GM23338 (cell line): ENCODE measurements around the gene TMEM44. TPM values are rescaled to one million over a fixed set of nuclear protein-coding genes. Genes with fewer than 3 reads are reported as not detected.

Experiments used
- CREB1 ChIP-seq: fragments of 250-450 bp; sonication (Bioruptor Pico); IDR thresholded peaks from 2 replicates; pipeline ENCODE4 v1.5.0; 2020; ENCODE audit warnings: low read depth, mild to moderate bottlenecking, moderate library complexity
- EZH2 ChIP-seq: fragments of 200-600 bp; sonication (generic); IDR thresholded peaks from one replicate; pipeline ENCODE4 v1.8.0; 2017; ENCODE audit warnings: antibody characterized with exemption, mild to moderate bottlenecking, low read depth; ENCODE audit not compliant: unreplicated experiment
- EZH2phosphoT487 ChIP-seq: fragments of 200-600 bp; sonication (generic); IDR thresholded peaks from one replicate; pipeline ENCODE4 v1.8.1; 2018; ENCODE audit warnings: antibody characterized with exemption; ENCODE audit not compliant: unreplicated experiment
- JUNB ChIP-seq: IDR thresholded peaks from one replicate; pipeline ENCODE4 v1.6.1; 2016; ENCODE audit warnings: antibody characterized with exemption; ENCODE audit not compliant: unreplicated experiment
- NANOG ChIP-seq: IDR thresholded peaks from 2 replicates; pipeline ENCODE4 v1.6.1; 2016; ENCODE audit warnings: antibody characterized with exemption, borderline replicate concordance
- REST ChIP-seq: IDR thresholded peaks from one replicate; pipeline ENCODE4 v1.6.1; 2018; ENCODE audit warnings: antibody characterized with exemption; ENCODE audit not compliant: unreplicated experiment
- STAT1 ChIP-seq: IDR thresholded peaks from one replicate; pipeline ENCODE4 v1.6.1; 2016; ENCODE audit warnings: antibody characterized with exemption; ENCODE audit not compliant: unreplicated experiment
- ZNF114 ChIP-seq: fragments of 250-450 bp; sonication (Bioruptor Pico); IDR thresholded peaks from 2 replicates; pipeline ENCODE4 v1.5.0; 2020; ENCODE audit warnings: mild to moderate bottlenecking, moderate library complexity
- ZNF462 ChIP-seq: fragments of 250-450 bp; sonication (Bioruptor Pico); IDR thresholded peaks from 2 replicates; pipeline ENCODE4 v1.5.0; 2020; ENCODE audit warnings: mild to moderate bottlenecking, moderate library complexity
- polyA plus RNA-seq: library from polyadenylated mRNA; unstranded; fragments of >200 nt; fragmentation: Nextera tagmentation; extraction: Ambion mirVana; gene quantifications from 2 replicates; pipeline ENCODE4 v1.2.1, GENCODE V29; 2016
- total RNA-seq: library from RNA; depleted of rRNA; stranded (reverse); fragments of >200 nt; shearing (Covaris generic); gene quantifications from 2 replicates; pipeline ENCODE4 v1.2.3, GENCODE V29; 2014

The TMEM44 gene
- total and polyA plus RNA-seq, 2 experiments from 2014 or later: 10.0 to 10.5 TPM

GRCh38 chr3:194671900-194672808, 38.9 kb upstream of the TMEM44 start, which contains the start of gene LSG1 (continued):
- TF ChIP-seq REST: no peak
- TF ChIP-seq STAT1: no peak
- TF ChIP-seq EZH2: no peak
- TF ChIP-seq ZNF114 (CRISPR knock-in tag): 0 out of 2 replicates have a peak, but pooled peaks have one; percentile 70
- 0 out of 2 replicates have a peak, but pooled peaks have one; percentile 33 for TF ChIP-seq NANOG
- TF ChIP-seq ZNF462: no peak
- peak; percentile 93 for TF ChIP-seq CREB1 (CRISPR knock-in tag)
- TF ChIP-seq EZH2phosphoT487: no peak
- no peak for TF ChIP-seq JUNB
